Colonic mucosa (tissue), 4 donors: ENCODE data around the gene CNTN4. TPM values are rescaled to one million over a fixed set of nuclear protein-coding genes. Genes with fewer than 3 reads are reported as not detected.

Source experiments
- DNase-seq: peaks from one replicate; pipeline ENCODE4 v3.0.0-alpha.2; 2020
- H3K27ac ChIP-seq: fragments of 200-600 bp; one replicate; pipeline ENCODE4 v1.8.0; 2021
- H3K27me3 ChIP-seq: fragments of 200-600 bp; one replicate; pipeline ENCODE4 v1.8.0; 2021
- H3K36me3 ChIP-seq: fragments of 200-600 bp; one replicate; pipeline ENCODE4 v1.8.0; 2021
- H3K4me1 ChIP-seq: fragments of 200-600 bp; one replicate; pipeline ENCODE4 v1.8.0; 2021; ENCODE audit warnings: mild to moderate bottlenecking
- H3K4me3 ChIP-seq: fragments of 200-600 bp; one replicate; pipeline ENCODE4 v1.8.0; 2021
- H3K9ac ChIP-seq, 2 donors: one replicate each; pipeline ENCODE4 v1.7.0; 2013; ENCODE audit warnings: control low read depth in 2 of 2, low read depth in 2 of 2, low read length in 2 of 2
- H3K9me3 ChIP-seq: fragments of 200-600 bp; one replicate; pipeline ENCODE4 v1.8.0; 2021
- CTCF ChIP-seq: fragments of 200-600 bp; IDR thresholded peaks from one replicate; pipeline ENCODE4 v1.8.0; 2022; ENCODE audit warnings: antibody characterized with exemption, mild to moderate bottlenecking
- intact Hi-C: fragments of 100-400 bp; cut with DNase I; formaldehyde crosslinking; loops from one replicate; pipeline ENCODE4 v1.14.1; 2022
- total RNA-seq, 2 donors: library from RNA; stranded (reverse); fragmentation: NEBNext Ultra II Directional in 1 of 2; extraction: Animal tissue kit (Norgen Biotek cat#: 25700) in 1 of 2; gene quantifications; one replicate each; pipeline ENCODE4 v1.2.1, GENCODE V29; 2021
- donor health status: healthy.
- donor health status: DM: no; HTN: no; CAD: no.
- donor health status: DM: no; HTN: no; CAD: no.

The CNTN4 gene
- total RNA-seq, 2 donors from 2014 or later = 8.2 to 19.1 TPM

GRCh38 chr3:2879587-2879986, 780.9 kb downstream of the CNTN4 start:
- intact Hi-C loops = no loop called here
- H3K27ac ChIP-seq = no peak overlapping the region
- H3K4me1 ChIP-seq = no peaks in the 10 kb centered on the region
- H3K27me3 ChIP-seq = no peaks in the 10 kb centered on the region
- H3K9ac ChIP-seq = no peak overlapping the region
- H3K4me3 ChIP-seq = no peak overlapping the region
- H3K36me3 ChIP-seq = no peaks in the 10 kb centered on the region
- TF ChIP-seq CTCF = no peak
- DNase-seq = no peak
- no peaks in the 10 kb centered on the region for H3K9me3 ChIP-seq

GRCh38 chr3:2880218-2880756, 781.6 kb downstream of the CNTN4 start:
- Histone ChIP-seq H3K27ac (no peak overlapping the region), H3K9ac (no peak overlapping the region), H3K4me3 (no peak overlapping the region), H3K36me3 (no peaks in the 10 kb centered on the region), H3K27me3 (no peaks in the 10 kb centered on the region), H3K4me1 (no peaks in the 10 kb centered on the region), H3K9me3 (no peaks in the 10 kb centered on the region)
- intact Hi-C loops = no loop called here
- DNase-seq = no peak
- TF ChIP-seq CTCF = no peak

GRCh38 chr3:2883283-2883682, 784.6 kb downstream of the CNTN4 start:
- DNase-seq = no peak
- no peak for TF ChIP-seq CTCF
- no peaks in the 10 kb centered on the region for H3K36me3 ChIP-seq
- H3K27ac ChIP-seq = no peak overlapping the region
- no peaks in the 10 kb centered on the region for H3K27me3 ChIP-seq
- H3K9ac ChIP-seq = no peak overlapping the region
- intact Hi-C loops = no loop called here
- H3K9me3 ChIP-seq = no peaks in the 10 kb centered on the region
- H3K4me3 ChIP-seq = no peak overlapping the region
- no peaks in the 10 kb centered on the region for H3K4me1 ChIP-seq

GRCh38 chr3:2888592-2888991, 789.9 kb downstream of the CNTN4 start:
- no peak for DNase-seq
- H3K4me1 ChIP-seq = no peaks in the 10 kb centered on the region
- H3K4me3 ChIP-seq = no peak overlapping the region
- H3K27ac ChIP-seq = no peak overlapping the region
- no peaks in the 10 kb centered on the region for H3K9me3 ChIP-seq
- no peaks in the 10 kb centered on the region for H3K36me3 ChIP-seq
- H3K9ac ChIP-seq = no peak overlapping the region
- intact Hi-C loops = no loop called here
- TF ChIP-seq CTCF = no peak
- no peaks in the 10 kb centered on the region for H3K27me3 ChIP-seq

- TF ChIP-seq CTCF = no peak
- intact Hi-C loops = no loop called here
- no peak overlapping the region for H3K9ac ChIP-seq
- H3K27ac ChIP-seq = no peak overlapping the region
- H3K4me1 ChIP-seq = no peaks in the 10 kb centered on the region
- H3K9me3 ChIP-seq = no peaks in the 10 kb centered on the region
- no peaks in the 10 kb centered on the region for H3K27me3 ChIP-seq
- no peaks in the 10 kb centered on the region for H3K36me3 ChIP-seq
- no peak overlapping the region for H3K4me3 ChIP-seq
- DNase-seq = no peak
Measured at GRCh38 chr3:2889736-2890135, 791.1 kb downstream of the CNTN4 start.
